Peyer's patch (tissue), 4 donors: ENCODE results near the gene FASTK. TPM values are rescaled to one million over a fixed set of nuclear protein-coding genes. Genes with fewer than 3 reads are reported as not detected.

Experiments used
- DNase-seq, 3 donors: peaks; one replicate each; pipeline ENCODE4 v3.0.0-alpha.2; 2017 to 2019
- H3K27ac ChIP-seq, 4 donors: fragments of 200-600 bp; sonication (generic); one replicate each; pipeline ENCODE4 v1.5.1; 2016 to 2019
- H3K27me3 ChIP-seq, 2 donors: fragments of 200-600 bp; sonication (generic); one replicate each; pipeline ENCODE4 v1.5.1; 2019
- H3K36me3 ChIP-seq, 3 donors: fragments of 200-600 bp; sonication (generic); one replicate each; pipeline ENCODE4 v1.5.1; 2016 to 2019
- H3K4me1 ChIP-seq, 4 donors: fragments of 200-600 bp; sonication (generic); one replicate each; pipeline ENCODE4 v1.5.1; 2016 to 2019
- H3K4me3 ChIP-seq, 4 donors: fragments of 200-600 bp; sonication (generic); 1 replicate in 3 of 4; 2 replicates in 1 of 4; pipeline ENCODE4 v1.5.1; 2016 to 2019; ENCODE audit warnings: mild to moderate bottlenecking in 1 of 4
- H3K9me3 ChIP-seq, 4 donors: fragments of 200-600 bp; sonication (generic); one replicate each; pipeline ENCODE4 v1.5.1; 2016 to 2019; ENCODE audit warnings: mild to moderate bottlenecking in 1 of 4
- CTCF ChIP-seq, 6 experiments: fragments of 450-650 bp in 4 of 6; fragments of 200-600 bp in 2 of 6; sonication (generic) in 1 of 6; IDR thresholded peaks; one replicate each; pipeline ENCODE4 v1.5.1; 2017 to 2019; ENCODE audit warnings: antibody characterized with exemption in 6 of 6, mild to moderate bottlenecking in 3 of 6, moderate library complexity in 1 of 6
- POLR2A ChIP-seq, 2 donors: fragments of 450-650 bp; IDR thresholded peaks; one replicate each; pipeline ENCODE4 v1.5.1; 2017; ENCODE audit warnings: antibody characterized with exemption in 2 of 2, mild to moderate bottlenecking in 2 of 2, moderate library complexity in 2 of 2
- total RNA-seq, 4 donors: library from RNA; depleted of rRNA; stranded (reverse); fragments of >200 nt; gene quantifications; one replicate each; pipeline ENCODE4 v1.1.0, GENCODE V29; 2016

The FASTK gene
- total RNA-seq, 4 donors from 2014 or later, result 99.0 to 239 (median 158) TPM

GRCh38 chr7:151062399-151063211, 18.0 kb downstream of the FASTK start:
- Histone ChIP-seq H3K4me3 (peak overlapping the region in 3 of 4 donors; percentile 35 to 57 (median 50)), H3K36me3 (peaks cover 0 to 37% (median 0%) of the 10 kb centered on the region in 3 donors), H3K9me3 (no peaks in the 10 kb centered on the region), H3K27me3 (no peaks in the 10 kb centered on the region), H3K27ac (peak overlapping the region; percentile 25 to 77 (median 70)), H3K4me1 (peaks cover 4 to 36% (median 12%) of the 10 kb centered on the region in 4 donors)
- TF ChIP-seq CTCF (IDR thresholded peaks at IDR 0.05) (peak in 1 of 6 experiments; percentile 6), POLR2A (IDR thresholded peaks at IDR 0.05) (peak in 1 of 2 donors; percentile 27)
- peak in 2 of 3 donors; percentile 88 to 94 for DNase-seq

DNA sequence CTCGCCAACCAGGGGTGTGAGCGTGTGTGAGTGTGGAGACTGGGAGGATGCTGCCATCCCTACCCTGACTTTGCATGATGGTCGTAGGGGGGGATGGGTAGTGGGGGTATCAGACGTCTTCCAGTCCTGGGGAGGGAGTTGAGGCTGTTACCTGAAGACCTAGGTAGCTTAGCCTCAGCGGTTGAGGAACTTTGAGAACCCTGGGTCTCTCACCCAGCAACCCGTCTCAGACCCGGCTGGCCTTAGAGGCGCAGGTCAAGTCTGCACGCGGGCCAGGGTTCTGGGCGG, 18.6 kb downstream of the FASTK start:
- Histone ChIP-seq H3K4me3 (no peak overlapping the region), H3K27ac (peak overlapping the region; percentile 10 to 77 (median 70)), H3K36me3 (peaks cover 0 to 31% (median 0%) of the 10 kb centered on the region in 3 donors), H3K27me3 (no peaks in the 10 kb centered on the region), H3K4me1 (peaks cover 4 to 38% (median 15%) of the 10 kb centered on the region in 4 donors), H3K9me3 (no peaks in the 10 kb centered on the region)
- TF ChIP-seq POLR2A (IDR thresholded peaks at IDR 0.05) (no peak), CTCF (IDR thresholded peaks at IDR 0.05) (no peak)
- DNase-seq, result no peak

- Histone ChIP-seq H3K27ac (no peak overlapping the region), H3K4me3 (peak overlapping the region in 1 of 4 donors; percentile 86), H3K36me3 (peaks cover 0 to 26% (median 0%) of the 10 kb centered on the region in 3 donors)
These were observed 19.1 kb downstream of the FASTK start for GRCh38 chr7:151061213-151062110.

GRCh38 chr7:151060416-151061212, 20.0 kb downstream of the FASTK start:
- peaks cover 0 to 17% (median 0%) of the 10 kb centered on the region in 3 donors for H3K36me3 ChIP-seq
- peak overlapping the region; percentile 91 to 96 (median 93) for H3K27ac ChIP-seq
- TF ChIP-seq CTCF (IDR thresholded peaks at IDR 0.05) (no peak), POLR2A (IDR thresholded peaks at IDR 0.05) (no peak)
- H3K4me3 ChIP-seq, result peak overlapping the region; percentile 61 to 87 (median 79)
- no peaks in the 10 kb centered on the region for H3K27me3 ChIP-seq
- H3K9me3 ChIP-seq, result no peaks in the 10 kb centered on the region
- DNase-seq, result no peak
- peaks cover 4 to 44% (median 18%) of the 10 kb centered on the region in 4 donors for H3K4me1 ChIP-seq

More at GRCh38 chr7:151061213-151062110, 19.1 kb downstream of the FASTK start:
- Histone ChIP-seq H3K4me1 (peaks cover 4 to 44% (median 18%) of the 10 kb centered on the region in 4 donors), H3K27me3 (no peaks in the 10 kb centered on the region), H3K9me3 (no peaks in the 10 kb centered on the region)
- no peak for TF ChIP-seq POLR2A (IDR thresholded peaks at IDR 0.05)
- DNase-seq, result no peak

- peak overlapping the region; percentile 61 to 87 (median 79) for H3K4me3 ChIP-seq
- H3K27me3 ChIP-seq, result no peaks in the 10 kb centered on the region
- peaks cover 4 to 44% (median 18%) of the 10 kb centered on the region in 4 donors for H3K4me1 ChIP-seq
- H3K9me3 ChIP-seq, result no peaks in the 10 kb centered on the region
- peak overlapping the region; percentile 91 to 96 (median 93) for H3K27ac ChIP-seq
- no peak for DNase-seq
- TF ChIP-seq CTCF (IDR thresholded peaks at IDR 0.05) (no peak), POLR2A (IDR thresholded peaks at IDR 0.05) (no peak)
- peaks cover 0 to 12% (median 0%) of the 10 kb centered on the region in 3 donors for H3K36me3 ChIP-seq
These were observed 20.5 kb downstream of the FASTK start for GRCh38 chr7:151060113-151060415.
